SK-N-SH treated with all-trans-retinoic acid at 6 μM for 48 hours (cell line): ENCODE measurements around the gene TMA7B.

Source experiments
- ATAC-seq: fragments of 200-7000 bp; cut with Tn5 transposase; 3 replicates; pipeline ENCODE4 v1.9.1; 2020; ENCODE audit warnings: mild to moderate bottlenecking, moderate library complexity
- BACH2 ChIP-seq: fragments of 250-450 bp; sonication (Bioruptor Pico); IDR thresholded peaks from 2 replicates; pipeline ENCODE4 v1.9.0; 2021; ENCODE audit warnings: mild to moderate bottlenecking, borderline replicate concordance
- CSDC2 ChIP-seq: fragments of 250-450 bp; sonication (Bioruptor Pico); IDR thresholded peaks from 2 replicates; pipeline ENCODE4 v1.5.0; 2020; ENCODE audit warnings: mild to moderate bottlenecking, moderate library complexity
- ESRRG ChIP-seq: fragments of 250-450 bp; sonication (Bioruptor Pico); IDR thresholded peaks from 2 replicates; pipeline ENCODE4 v1.6.1; 2021; ENCODE audit warnings: mild to moderate bottlenecking
- GLIS3 ChIP-seq: fragments of 250-450 bp; sonication (Bioruptor Pico); IDR thresholded peaks from 2 replicates; pipeline ENCODE4 v1.5.0; 2020; ENCODE audit warnings: mild to moderate bottlenecking, moderate library complexity
- ISL1 ChIP-seq: fragments of 250-450 bp; sonication (Bioruptor Pico); IDR thresholded peaks from 2 replicates; pipeline ENCODE4 v2.1.2; 2022; ENCODE audit warnings: mild to moderate bottlenecking, moderate library complexity
- OSR1 ChIP-seq: fragments of 250-450 bp; sonication (Bioruptor Pico); IDR thresholded peaks from 2 replicates; pipeline ENCODE4 v1.8.0; 2022; ENCODE audit warnings: moderate library complexity, mild to moderate bottlenecking, inconsistent platforms
- PPARA ChIP-seq: fragments of 250-450 bp; sonication (Bioruptor Pico); IDR thresholded peaks from 2 replicates; pipeline ENCODE4 v1.5.0; 2020; ENCODE audit warnings: mild to moderate bottlenecking, borderline replicate concordance
- RARB ChIP-seq: fragments of 250-450 bp; sonication (Bioruptor Pico); IDR thresholded peaks from 2 replicates; pipeline ENCODE4 v1.8.0; 2021; ENCODE audit warnings: mild to moderate bottlenecking, moderate library complexity
- SNAI2 ChIP-seq: fragments of 250-450 bp; sonication (Bioruptor Pico); IDR thresholded peaks from 2 replicates; pipeline ENCODE4 v1.5.0; 2020; ENCODE audit warnings: mild to moderate bottlenecking, moderate library complexity
- TCF4 ChIP-seq: fragments of 250-450 bp; sonication (Bioruptor Pico); IDR thresholded peaks from 2 replicates; pipeline ENCODE4 v1.8.0; 2021; ENCODE audit warnings: mild to moderate bottlenecking, moderate library complexity, borderline replicate concordance
- TOX ChIP-seq: fragments of 250-450 bp; sonication (Bioruptor Pico); IDR thresholded peaks from 2 replicates; pipeline ENCODE4 v1.8.0; 2021; ENCODE audit warnings: mild to moderate bottlenecking, moderate library complexity, borderline replicate concordance
- ZC3H10 ChIP-seq: fragments of 250-450 bp; sonication (Bioruptor Pico); IDR thresholded peaks from 2 replicates; pipeline ENCODE4 v1.5.1; 2021; ENCODE audit warnings: mild to moderate bottlenecking, moderate library complexity
- ZFP30 ChIP-seq: fragments of 450-650 bp; formaldehyde crosslinking; IDR thresholded peaks from 2 replicates; pipeline ENCODE4 v1.5.0; 2022; ENCODE audit warnings: mild to moderate bottlenecking, moderate library complexity
- ZNF565 ChIP-seq: fragments of 450-650 bp; formaldehyde crosslinking; conservative IDR thresholded peaks from 2 replicates; pipeline ENCODE4 v1.5.0; 2020; ENCODE audit warnings: low read depth, mild to moderate bottlenecking, moderate library complexity
- ZNF70 ChIP-seq: fragments of 450-650 bp; formaldehyde crosslinking; IDR thresholded peaks from 2 replicates; pipeline ENCODE4 v1.5.0; 2020; ENCODE audit warnings: mild to moderate bottlenecking, moderate library complexity
- ZNF8 ChIP-seq: fragments of 450-650 bp; formaldehyde crosslinking; IDR thresholded peaks from 2 replicates; pipeline ENCODE4 v1.5.0; 2020; ENCODE audit warnings: mild to moderate bottlenecking, moderate library complexity
- TF ChIP-seq, protein P1 (sequence below): fragments of 250-450 bp; sonication (Bioruptor Pico); IDR thresholded peaks from 2 replicates; pipeline ENCODE4 v1.8.0; 2020; ENCODE audit warnings: mild to moderate bottlenecking, moderate library complexity, borderline replicate concordance
- TF ChIP-seq, protein P2 (sequence below): fragments of 250-450 bp; sonication (Bioruptor Pico); IDR thresholded peaks from 2 replicates; pipeline ENCODE4 v1.8.0; 2021; ENCODE audit warnings: low read depth, mild to moderate bottlenecking, moderate library complexity, borderline replicate concordance
- TF ChIP-seq, protein P3 (sequence below): fragments of 250-450 bp; sonication (Bioruptor Pico); IDR thresholded peaks from 2 replicates; pipeline ENCODE4 v1.5.1; 2020; ENCODE audit warnings: low read depth, mild to moderate bottlenecking, moderate library complexity
- TF ChIP-seq, protein P4 (sequence below): fragments of 250-450 bp; sonication (Bioruptor Pico); IDR thresholded peaks from 2 replicates; pipeline ENCODE4 v1.5.0; 2020; ENCODE audit warnings: mild to moderate bottlenecking, moderate library complexity

TMA7B gene

DNA sequence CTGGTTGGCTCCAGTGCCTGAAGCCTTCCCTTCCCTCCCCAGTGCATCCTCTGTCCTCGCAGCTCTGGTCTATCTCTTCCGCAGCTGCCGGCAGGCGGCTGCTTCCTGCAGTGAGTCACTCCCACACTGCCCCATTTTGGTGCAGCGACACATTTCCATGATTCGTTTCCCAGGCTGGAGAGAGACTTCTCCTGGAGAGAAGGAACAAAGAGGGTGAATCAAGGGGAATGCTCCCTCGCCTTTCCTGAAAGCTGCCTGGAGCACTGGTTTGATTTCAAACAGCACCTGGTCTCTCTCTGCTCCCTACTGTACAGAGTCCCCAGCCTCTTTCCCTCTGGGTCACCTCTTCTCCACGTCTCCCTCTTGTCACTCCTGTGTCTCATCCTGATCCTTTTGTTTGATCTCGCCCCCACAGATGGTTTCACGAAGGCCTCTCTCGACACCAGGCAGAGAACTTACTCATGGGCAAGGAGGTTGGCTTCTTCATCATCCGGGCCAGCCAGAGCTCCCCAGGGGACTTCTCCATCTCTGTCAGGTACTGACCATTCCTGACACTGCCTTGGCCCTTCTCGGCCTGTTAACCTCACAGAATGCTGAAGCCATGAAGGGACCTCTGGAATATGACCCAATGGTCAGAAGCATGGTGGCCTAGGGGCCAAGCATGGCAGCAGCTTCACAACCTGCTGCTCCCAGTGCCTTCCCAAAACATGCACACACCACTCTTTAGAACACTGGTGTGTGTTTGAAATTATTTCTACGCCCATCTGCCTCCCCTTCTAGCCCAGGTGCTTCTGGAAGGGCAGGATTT, at the start of gene TMA7B:
TSS of gene TMA7B (plus strand) at position 758 of the 808 bp plus-strand sequence. CDS start 3,978 bp downstream, outside the sequence.
- TF ChIP-seq CSDC2 (CRISPR knock-in tag), result no peak
- no peak for TF ChIP-seq TOX (CRISPR knock-in tag)
- TF ChIP-seq, protein P1, sequence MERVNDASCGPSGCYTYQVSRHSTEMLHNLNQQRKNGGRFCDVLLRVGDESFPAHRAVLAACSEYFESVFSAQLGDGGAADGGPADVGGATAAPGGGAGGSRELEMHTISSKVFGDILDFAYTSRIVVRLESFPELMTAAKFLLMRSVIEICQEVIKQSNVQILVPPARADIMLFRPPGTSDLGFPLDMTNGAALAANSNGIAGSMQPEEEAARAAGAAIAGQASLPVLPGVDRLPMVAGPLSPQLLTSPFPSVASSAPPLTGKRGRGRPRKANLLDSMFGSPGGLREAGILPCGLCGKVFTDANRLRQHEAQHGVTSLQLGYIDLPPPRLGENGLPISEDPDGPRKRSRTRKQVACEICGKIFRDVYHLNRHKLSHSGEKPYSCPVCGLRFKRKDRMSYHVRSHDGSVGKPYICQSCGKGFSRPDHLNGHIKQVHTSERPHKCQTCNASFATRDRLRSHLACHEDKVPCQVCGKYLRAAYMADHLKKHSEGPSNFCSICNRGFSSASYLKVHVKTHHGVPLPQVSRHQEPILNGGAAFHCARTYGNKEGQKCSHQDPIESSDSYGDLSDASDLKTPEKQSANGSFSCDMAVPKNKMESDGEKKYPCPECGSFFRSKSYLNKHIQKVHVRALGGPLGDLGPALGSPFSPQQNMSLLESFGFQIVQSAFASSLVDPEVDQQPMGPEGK (CRISPR knock-in tag), result no peak
- TF ChIP-seq OSR1 (CRISPR knock-in tag), result no peak
- no peak for TF ChIP-seq ZNF70 (CRISPR knock-in tag)
- TF ChIP-seq ISL1 (CRISPR knock-in tag), result no peak
- TF ChIP-seq ZNF8 (CRISPR knock-in tag), result no peak
- peak; percentile 95 for ATAC-seq

DNA sequence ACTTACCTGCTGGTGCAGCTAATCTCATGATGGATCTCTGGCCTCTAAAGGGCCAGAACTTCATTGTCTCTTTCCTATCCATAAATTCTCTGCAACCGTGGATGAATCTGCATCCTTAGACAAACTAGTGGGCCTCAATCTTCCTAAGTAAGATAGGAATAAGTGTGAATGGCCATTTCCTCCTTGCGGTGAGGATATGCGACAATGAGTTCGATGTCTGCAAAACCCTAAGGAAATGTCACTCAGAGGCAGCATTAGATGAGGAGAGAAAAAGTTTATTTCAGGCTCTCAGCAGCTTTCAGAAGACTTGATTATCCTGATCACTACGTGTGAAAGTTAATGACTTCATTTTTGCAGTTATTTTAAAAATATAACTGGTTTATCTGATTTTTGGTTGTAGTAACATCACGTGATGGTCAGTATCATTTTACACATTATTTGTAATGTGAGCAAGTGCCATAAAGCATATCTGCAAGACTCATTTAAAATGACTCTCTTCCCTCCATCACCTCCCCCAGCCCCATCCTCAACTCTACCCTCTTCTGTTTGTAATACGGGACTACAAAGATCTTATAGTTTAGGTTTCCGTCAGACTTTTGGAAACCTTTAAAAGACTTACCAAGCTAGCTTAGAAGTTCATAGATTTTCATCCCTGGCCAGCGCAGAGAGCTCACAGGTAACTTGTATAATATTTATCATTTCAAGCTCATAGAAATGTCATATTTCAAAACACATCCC, 49.2 kb upstream of the TMA7B start:
- TF ChIP-seq OSR1 (CRISPR knock-in tag) (no peak), TCF4 (CRISPR knock-in tag) (no peak), ZFP30 (no peak), GLIS3 (no peak)
- ATAC-seq, result no peak

DNA sequence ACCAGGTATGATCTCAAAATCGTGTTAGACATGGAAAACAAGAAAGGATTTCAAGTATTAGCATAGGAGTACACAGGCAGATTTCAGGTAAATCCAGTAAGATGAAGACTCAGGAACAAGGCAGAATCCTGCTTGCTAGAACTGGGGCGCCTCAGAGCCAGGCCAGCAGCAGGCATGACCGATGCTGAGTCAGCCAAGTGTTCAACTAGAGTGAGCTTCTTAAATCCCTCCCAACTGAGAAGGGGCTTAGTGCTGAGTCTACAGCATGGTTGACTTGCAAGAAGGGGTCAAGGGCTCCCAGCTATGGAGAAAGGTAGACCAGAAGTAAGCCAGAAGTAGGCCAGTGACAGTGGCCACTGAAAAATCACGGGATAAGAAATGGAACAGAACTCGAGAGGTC, 46.9 kb upstream of the TMA7B start:
- no peak for ATAC-seq
- TF ChIP-seq RARB (CRISPR knock-in tag) (no peak), BACH2 (CRISPR knock-in tag) (no peak), CSDC2 (CRISPR knock-in tag) (no peak), ZC3H10 (CRISPR knock-in tag) (no peak), ESRRG (CRISPR knock-in tag) (no peak), ISL1 (CRISPR knock-in tag) (no peak), TCF4 (CRISPR knock-in tag) (no peak), ZNF565 (CRISPR knock-in tag) (no peak), GLIS3 (no peak), TOX (CRISPR knock-in tag) (no peak), ZNF70 (CRISPR knock-in tag) (no peak), SNAI2 (CRISPR knock-in tag) (no peak), OSR1 (CRISPR knock-in tag) (no peak), ZNF8 (CRISPR knock-in tag) (no peak), PPARA (CRISPR knock-in tag) (no peak)
- TF ChIP-seq, protein P2, sequence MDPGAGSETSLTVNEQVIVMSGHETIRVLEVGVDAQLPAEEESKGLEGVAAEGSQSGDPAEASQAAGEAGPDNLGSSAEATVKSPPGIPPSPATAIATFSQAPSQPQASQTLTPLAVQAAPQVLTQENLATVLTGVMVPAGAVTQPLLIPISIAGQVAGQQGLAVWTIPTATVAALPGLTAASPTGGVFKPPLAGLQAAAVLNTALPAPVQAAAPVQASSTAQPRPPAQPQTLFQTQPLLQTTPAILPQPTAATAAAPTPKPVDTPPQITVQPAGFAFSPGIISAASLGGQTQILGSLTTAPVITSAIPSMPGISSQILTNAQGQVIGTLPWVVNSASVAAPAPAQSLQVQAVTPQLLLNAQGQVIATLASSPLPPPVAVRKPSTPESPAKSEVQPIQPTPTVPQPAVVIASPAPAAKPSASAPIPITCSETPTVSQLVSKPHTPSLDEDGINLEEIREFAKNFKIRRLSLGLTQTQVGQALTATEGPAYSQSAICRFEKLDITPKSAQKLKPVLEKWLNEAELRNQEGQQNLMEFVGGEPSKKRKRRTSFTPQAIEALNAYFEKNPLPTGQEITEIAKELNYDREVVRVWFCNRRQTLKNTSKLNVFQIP (CRISPR knock-in tag), result no peak
- TF ChIP-seq, protein P3, sequence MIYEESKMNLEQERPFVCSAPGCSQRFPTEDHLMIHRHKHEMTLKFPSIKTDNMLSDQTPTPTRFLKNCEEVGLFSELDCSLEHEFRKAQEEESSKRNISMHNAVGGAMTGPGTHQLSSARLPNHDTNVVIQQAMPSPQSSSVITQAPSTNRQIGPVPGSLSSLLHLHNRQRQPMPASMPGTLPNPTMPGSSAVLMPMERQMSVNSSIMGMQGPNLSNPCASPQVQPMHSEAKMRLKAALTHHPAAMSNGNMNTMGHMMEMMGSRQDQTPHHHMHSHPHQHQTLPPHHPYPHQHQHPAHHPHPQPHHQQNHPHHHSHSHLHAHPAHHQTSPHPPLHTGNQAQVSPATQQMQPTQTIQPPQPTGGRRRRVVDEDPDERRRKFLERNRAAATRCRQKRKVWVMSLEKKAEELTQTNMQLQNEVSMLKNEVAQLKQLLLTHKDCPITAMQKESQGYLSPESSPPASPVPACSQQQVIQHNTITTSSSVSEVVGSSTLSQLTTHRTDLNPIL (CRISPR knock-in tag), result no peak
- TF ChIP-seq, protein P4, sequence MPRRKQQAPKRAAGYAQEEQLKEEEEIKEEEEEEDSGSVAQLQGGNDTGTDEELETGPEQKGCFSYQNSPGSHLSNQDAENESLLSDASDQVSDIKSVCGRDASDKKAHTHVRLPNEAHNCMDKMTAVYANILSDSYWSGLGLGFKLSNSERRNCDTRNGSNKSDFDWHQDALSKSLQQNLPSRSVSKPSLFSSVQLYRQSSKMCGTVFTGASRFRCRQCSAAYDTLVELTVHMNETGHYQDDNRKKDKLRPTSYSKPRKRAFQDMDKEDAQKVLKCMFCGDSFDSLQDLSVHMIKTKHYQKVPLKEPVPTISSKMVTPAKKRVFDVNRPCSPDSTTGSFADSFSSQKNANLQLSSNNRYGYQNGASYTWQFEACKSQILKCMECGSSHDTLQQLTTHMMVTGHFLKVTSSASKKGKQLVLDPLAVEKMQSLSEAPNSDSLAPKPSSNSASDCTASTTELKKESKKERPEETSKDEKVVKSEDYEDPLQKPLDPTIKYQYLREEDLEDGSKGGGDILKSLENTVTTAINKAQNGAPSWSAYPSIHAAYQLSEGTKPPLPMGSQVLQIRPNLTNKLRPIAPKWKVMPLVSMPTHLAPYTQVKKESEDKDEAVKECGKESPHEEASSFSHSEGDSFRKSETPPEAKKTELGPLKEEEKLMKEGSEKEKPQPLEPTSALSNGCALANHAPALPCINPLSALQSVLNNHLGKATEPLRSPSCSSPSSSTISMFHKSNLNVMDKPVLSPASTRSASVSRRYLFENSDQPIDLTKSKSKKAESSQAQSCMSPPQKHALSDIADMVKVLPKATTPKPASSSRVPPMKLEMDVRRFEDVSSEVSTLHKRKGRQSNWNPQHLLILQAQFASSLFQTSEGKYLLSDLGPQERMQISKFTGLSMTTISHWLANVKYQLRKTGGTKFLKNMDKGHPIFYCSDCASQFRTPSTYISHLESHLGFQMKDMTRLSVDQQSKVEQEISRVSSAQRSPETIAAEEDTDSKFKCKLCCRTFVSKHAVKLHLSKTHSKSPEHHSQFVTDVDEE (CRISPR knock-in tag), result no peak
- TF ChIP-seq, protein P1 (CRISPR knock-in tag), result no peak
